Measurements from ENCODE around the gene PARD3B. TPM values are rescaled to one million over a fixed set of nuclear protein-coding genes. Genes with fewer than 3 reads are reported as not detected.

The PARD3B gene
- total RNA-seq, 1 experiment from 2014 or later: 2.0 TPM

DNA sequence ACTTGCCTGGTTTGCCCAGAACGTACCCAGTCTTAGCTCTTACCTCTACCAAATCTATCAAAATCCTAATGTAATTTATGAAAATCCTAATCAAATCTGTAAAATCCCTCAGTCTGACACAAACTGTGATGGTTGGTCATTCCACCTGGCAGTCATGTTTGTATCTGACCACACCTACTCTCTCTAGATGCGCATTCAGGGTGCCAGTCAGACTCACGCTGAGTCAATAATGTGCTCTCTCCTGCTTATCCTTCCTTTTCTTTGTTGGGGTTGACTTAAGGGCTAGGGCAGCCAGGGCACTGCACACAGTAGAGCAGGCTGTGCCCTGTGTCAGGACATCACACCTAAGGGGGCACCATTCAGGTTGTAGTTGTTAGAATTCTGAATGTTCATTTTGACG is 48.5 kb upstream of the PARD3B start:
- no peaks in the 10 kb centered on the region for H4K20me1 ChIP-seq (ENCODE audit: insufficient read depth)
- ChIA-PET CTCF (no interaction called here), RAD21 (ENCODE audit: low non-redundant PET in 1 of 2, low total read pairs in 2 of 2, uncharacterized antibody in 2 of 2, unreplicated experiment in 2 of 2) (no interaction called here), POLR2A (no interaction called here)
- no peak overlapping the region for H3K27ac ChIP-seq (ENCODE audit: low read depth, low read length)
- no peak overlapping the region for H2AFZ ChIP-seq (ENCODE audit: low read depth, low read length, poor library complexity, severe bottlenecking)
- intact Hi-C loops (cut with micrococcal nuclease): no loop called here
- H3K9me3 ChIP-seq (ENCODE audit: control insufficient read depth in 1 of 2, insufficient read depth in 1 of 2, low read depth in 1 of 2, low read length in 2 of 2): no peaks in the 10 kb centered on the region
- DNase-seq (ENCODE audit: low read depth, low spot score) (no peak), ATAC-seq (no peak)
- no peaks in the 10 kb centered on the region for H3K9me2 ChIP-seq (ENCODE audit: insufficient read depth)
- H3K4me2 ChIP-seq (ENCODE audit: low read length): no peak overlapping the region
- no TSS peak for BruUV-seq (replicated peaks)
- no peak overlapping the region for H3K9ac ChIP-seq (ENCODE audit: low read length)
- H3K4me1 ChIP-seq (ENCODE audit: control insufficient read depth in 1 of 2, insufficient read depth in 2 of 2, low read length in 2 of 2): no peaks in the 10 kb centered on the region
- no peak overlapping the region for H3K4me3 ChIP-seq (replicated peaks in 1 of 2; ENCODE audit: low read depth in 1 of 2, low read length in 2 of 2)
- H3K79me2 ChIP-seq (ENCODE audit: insufficient read depth, low read length): no peaks in the 10 kb centered on the region
- no peaks in the 10 kb centered on the region for H3K27me3 ChIP-seq (ENCODE audit: insufficient read depth, low read length)
- H3K36me3 ChIP-seq (ENCODE audit: control insufficient read depth in 1 of 2, insufficient read depth in 2 of 2, low read length in 2 of 2): no peaks in the 10 kb centered on the region
- TF ChIP-seq SP1 (IDR thresholded peaks at IDR 0.05; ENCODE audit: low read depth) (no peak), RAD21 (IDR thresholded peaks at IDR 0.05; ENCODE audit: low read depth) (no peak), EGR1 (IDR thresholded peaks at IDR 0.05; ENCODE audit: low read depth) (no peak), REST (IDR thresholded peaks at IDR 0.05; ENCODE audit: low read depth) (no peak), ZBTB33 (IDR thresholded peaks at IDR 0.05; ENCODE audit: extremely low read depth, insufficient replicate concordance, low read length) (no peak), CEBPB (IDR thresholded peaks at IDR 0.05; ENCODE audit: low read depth) (no peak), POLR2A (IDR thresholded peaks at IDR 0.05; ENCODE audit: borderline replicate concordance, extremely low read depth, insufficient read depth, insufficient read length) (no peak), ZNF274 (IDR thresholded peaks at IDR 0.05; ENCODE audit: low read depth, low read length) (no peak), CBX3 (IDR thresholded peaks at IDR 0.05; ENCODE audit: low read depth) (no peak), ZFX (IDR thresholded peaks at IDR 0.05) (no peak), SIN3A (IDR thresholded peaks at IDR 0.05; ENCODE audit: low read depth) (no peak), YY1 (IDR thresholded peaks at IDR 0.05; ENCODE audit: extremely low read depth, insufficient replicate concordance, low read depth, low read length) (no peak), ELF1 (IDR thresholded peaks at IDR 0.05; ENCODE audit: borderline replicate concordance, low read depth) (no peak), SRF (IDR thresholded peaks at IDR 0.05; ENCODE audit: low read depth) (no peak), TCF7L2 (IDR thresholded peaks at IDR 0.05; ENCODE audit: borderline replicate concordance, extremely low read depth, insufficient read depth, insufficient read length) (no peak), EZH2 (IDR thresholded peaks at IDR 0.05) (no peak), FOSL1 (IDR thresholded peaks at IDR 0.05; ENCODE audit: low read depth) (no peak)
- TF ChIP-seq, protein P1, sequence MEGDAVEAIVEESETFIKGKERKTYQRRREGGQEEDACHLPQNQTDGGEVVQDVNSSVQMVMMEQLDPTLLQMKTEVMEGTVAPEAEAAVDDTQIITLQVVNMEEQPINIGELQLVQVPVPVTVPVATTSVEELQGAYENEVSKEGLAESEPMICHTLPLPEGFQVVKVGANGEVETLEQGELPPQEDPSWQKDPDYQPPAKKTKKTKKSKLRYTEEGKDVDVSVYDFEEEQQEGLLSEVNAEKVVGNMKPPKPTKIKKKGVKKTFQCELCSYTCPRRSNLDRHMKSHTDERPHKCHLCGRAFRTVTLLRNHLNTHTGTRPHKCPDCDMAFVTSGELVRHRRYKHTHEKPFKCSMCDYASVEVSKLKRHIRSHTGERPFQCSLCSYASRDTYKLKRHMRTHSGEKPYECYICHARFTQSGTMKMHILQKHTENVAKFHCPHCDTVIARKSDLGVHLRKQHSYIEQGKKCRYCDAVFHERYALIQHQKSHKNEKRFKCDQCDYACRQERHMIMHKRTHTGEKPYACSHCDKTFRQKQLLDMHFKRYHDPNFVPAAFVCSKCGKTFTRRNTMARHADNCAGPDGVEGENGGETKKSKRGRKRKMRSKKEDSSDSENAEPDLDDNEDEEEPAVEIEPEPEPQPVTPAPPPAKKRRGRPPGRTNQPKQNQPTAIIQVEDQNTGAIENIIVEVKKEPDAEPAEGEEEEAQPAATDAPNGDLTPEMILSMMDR (IDR thresholded peaks at IDR 0.05 in 2 of 3, conservative IDR thresholded peaks at IDR 0.05 in 1 of 3; ENCODE audit: borderline replicate concordance in 1 of 3, insufficient read depth in 1 of 3, low read depth in 2 of 3, low read length in 2 of 3): no peak
- TF ChIP-seq, protein P2, sequence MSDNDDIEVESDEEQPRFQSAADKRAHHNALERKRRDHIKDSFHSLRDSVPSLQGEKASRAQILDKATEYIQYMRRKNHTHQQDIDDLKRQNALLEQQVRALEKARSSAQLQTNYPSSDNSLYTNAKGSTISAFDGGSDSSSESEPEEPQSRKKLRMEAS (IDR thresholded peaks at IDR 0.05): no peak
- TF ChIP-seq, protein P3, sequence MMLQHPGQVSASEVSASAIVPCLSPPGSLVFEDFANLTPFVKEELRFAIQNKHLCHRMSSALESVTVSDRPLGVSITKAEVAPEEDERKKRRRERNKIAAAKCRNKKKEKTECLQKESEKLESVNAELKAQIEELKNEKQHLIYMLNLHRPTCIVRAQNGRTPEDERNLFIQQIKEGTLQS (IDR thresholded peaks at IDR 0.05): no peak
